Measurements from ENCODE around the gene SLC45A1.
"Not testable (repeated sequence)": the region's sequence is repeated elsewhere in the genome, so short reads cannot be mapped to it uniquely, and the experiment has no call there.

SLC45A1 gene

DNA sequence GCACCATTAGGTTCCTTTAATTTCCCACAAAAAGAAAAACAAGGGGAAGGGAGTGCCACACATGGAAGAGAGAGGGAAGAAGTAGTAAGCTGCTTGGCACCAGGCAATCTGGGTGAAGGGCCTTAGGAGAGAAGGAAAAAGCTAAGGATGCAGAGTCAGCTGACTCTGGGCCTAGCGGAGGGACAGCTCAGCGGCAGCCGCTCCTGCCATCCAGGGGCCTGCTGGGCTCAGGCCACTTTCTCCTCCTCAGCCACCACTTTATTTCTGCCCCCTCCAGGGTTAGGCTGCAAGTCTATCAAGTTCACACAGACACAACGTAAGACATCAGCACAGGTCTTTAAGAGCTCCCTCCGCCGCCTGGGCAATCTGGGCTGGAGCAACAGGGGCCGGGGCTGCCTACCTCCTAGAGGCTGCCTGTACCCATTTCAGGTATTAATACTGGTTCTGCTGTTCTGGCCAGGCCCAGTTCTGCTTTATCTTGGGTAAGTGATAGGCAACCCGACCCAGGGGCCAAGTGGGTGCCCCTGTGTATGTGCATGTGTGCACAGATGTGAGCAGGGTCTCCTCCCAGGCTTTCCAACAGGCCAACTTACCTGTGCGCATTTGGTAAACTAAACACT is 53.6 kb downstream of the SLC45A1 start:
- DNase-seq, result no peak

DNA sequence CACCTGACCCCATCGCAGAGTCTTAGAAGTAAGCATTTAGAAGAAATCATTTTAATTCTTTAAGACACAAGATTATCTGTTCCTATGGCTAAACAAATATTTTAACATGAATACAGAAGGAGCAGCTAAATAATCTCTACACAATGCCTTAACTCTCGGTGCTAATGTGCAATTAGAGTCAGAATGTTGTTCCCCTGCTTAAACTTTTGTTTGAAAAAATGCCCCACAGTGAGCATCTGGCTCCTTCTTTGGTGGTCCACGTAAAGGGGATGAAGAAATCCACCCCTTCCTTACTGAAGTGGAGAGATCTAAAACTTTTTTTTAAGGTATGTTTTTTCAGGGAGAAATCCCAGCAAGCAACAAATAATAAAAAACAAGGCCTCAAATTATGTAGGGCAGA is 55.2 kb downstream of the SLC45A1 start:
- DNase-seq, result no peak

DNA sequence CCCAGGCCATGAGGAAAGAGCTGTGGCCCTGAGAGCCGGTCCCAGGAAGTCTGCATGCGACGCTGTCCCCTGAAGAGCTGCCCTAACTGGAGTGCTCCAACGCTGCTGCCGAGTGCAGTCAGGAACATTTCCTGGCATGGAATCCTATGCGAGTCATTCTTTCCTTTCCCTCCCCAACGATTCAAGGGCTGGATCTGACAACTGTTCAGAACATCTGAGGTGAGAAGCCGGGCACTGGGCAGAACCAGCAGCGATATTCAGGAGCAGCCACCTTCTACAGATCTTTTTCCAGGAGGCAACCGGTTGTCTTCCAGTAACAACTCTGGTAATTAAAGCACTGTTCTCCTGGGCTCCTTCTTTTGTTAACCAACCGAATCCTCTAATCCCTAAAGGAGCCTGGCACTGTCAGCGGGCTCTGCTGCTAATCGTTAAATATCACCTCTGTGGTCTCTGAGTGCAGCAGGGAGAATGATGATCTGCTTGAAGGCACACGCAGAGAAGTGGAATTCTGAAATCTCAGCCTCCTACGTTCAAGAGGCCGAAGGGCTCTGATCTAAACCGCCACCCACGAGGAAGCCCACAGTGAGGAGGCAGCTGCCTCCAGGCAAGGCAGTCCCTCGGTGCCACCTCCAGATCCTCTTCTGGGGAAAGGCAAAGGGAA is 55.8 kb downstream of the SLC45A1 start:
- peak; percentile 99 for DNase-seq

DNA sequence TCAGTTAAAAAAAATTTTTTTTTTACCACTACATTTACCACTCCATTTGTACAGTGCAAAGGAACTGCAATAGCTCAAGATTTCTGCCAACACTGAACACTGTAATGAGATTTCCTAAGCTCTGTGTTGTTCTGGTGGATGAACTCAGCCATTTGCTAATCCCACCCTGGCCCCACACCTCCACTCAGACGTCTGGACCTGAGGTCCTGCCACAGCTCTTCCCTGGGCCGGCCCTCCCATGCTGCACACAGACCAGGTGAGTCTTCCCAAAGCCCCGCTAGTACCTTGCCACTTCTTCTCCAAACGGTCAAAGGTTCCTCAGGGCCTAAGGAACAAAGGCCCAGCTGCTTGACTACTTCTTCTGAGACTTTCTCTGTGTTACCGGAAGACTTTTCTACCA is 56.4 kb downstream of the SLC45A1 start:
- no peak for DNase-seq

DNA sequence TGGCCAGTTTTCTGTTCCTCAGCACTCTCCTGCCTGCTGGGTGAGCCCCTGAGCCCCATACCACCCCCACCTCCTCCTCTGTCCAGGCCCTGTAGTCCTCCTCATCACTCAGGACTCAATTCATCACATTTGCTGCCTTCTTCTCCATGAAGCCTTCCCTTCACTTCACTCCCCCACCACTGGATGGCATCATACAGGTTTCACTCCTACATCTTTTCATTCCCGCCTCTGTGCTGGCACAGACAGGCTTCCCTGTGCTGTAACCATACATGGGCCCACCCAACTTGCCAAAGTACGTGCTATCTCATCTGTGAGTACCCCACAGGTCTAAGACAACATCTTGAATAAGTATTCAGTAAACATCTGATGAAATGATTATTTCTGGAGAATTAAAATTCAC is 56.9 kb downstream of the SLC45A1 start:
- peak; percentile 7 for DNase-seq

DNA sequence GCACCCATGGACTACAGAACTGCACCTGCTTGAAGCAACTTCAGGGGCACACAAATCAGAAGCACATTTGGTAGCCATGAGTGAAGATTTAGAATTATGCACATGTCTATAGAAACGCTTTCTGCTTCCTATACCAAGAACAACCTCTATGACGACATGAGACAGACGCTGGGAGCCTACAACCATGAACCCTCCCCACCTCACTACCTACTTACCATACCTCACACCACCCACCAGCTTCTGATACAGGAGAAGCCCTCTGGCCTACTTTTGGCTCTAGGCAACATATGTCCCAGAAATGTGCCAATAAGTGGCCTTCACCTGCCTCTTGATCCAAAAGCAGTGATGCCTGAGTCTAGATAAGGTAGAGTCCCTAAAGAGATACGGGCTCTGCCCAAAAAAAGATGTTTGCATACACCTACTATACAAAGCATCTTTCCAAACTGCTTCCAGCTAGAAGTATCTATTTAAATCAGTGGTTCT is 58.5 kb downstream of the SLC45A1 start:
- no peak for DNase-seq

DNA sequence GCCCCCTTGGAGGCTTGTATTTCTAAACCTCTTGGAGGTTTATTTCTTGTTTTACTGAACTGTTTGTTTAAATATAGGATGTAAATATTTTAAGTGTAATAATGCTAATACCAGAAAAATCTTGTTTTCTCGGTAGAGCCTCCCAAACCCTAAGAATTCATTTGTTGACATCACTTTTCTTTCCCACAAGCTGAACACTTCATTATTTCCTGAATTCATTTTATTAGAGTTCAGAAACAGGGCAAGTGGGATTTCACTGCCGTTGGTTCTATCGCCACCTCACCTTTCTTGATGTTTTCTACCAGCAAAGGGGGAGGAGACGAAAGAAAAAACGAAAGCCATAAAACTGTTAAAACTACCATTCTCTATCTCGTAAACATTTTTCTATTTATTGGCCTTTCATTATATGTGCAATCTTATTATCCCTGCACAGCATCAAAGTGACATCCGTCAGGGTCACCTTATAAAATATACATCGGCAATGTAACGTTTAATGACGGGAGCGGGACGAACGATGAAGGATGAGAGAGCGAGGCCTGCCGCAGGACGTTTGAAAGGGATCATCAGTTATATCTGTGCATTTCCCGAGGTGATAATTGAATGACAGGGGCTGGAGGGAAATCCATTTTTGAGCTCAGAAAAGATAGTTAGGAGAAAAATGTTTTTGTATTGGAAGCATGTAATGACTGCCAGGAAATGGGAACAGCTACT is 59.5 kb downstream of the SLC45A1 start:
- DNase-seq, result no peak

DNA sequence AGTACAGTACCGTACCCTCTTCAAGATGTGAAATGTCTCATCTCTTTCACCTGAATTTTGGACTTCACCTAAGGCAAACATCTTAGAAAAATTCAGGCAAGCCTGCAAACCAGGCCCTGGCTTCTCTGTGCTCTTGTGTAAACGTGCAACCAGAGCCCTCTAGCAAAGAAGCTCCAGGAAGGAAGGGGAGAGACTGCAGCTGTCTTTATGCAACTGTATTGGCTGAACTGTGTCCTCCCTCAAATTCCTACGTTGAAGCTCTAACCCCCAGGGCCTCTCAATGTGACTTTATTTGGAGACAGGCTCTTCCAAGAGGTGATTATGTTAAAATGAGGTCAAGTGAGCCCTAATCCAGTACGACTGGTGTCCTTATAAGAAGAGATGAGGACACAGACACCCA is 60.3 kb downstream of the SLC45A1 start:
- DNase-seq, result no peak

DNA sequence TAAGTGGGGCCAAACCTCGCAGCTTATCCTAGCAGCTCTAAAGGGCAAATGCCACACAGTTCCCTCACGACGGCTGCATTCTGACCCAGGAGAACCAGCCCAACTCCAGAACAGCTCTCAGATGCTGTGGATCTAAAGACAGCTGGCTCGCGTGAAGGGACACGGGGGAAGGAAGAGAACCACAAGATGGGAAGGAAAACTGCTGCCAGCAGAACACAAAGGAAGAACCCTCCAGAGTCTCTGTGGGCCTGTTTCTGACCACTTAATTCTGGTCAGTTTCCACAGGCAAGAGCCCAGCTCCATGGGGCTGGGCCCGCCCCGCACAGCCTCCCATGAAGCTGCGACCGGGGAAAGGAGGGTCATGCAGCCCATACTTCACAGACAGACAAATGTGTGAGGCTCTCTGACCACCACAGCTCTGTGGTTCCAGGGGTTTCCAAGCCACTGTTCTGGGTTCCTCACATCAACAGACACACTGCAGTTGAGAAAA is 61.1 kb downstream of the SLC45A1 start:
- DNase-seq, result no peak

DNA sequence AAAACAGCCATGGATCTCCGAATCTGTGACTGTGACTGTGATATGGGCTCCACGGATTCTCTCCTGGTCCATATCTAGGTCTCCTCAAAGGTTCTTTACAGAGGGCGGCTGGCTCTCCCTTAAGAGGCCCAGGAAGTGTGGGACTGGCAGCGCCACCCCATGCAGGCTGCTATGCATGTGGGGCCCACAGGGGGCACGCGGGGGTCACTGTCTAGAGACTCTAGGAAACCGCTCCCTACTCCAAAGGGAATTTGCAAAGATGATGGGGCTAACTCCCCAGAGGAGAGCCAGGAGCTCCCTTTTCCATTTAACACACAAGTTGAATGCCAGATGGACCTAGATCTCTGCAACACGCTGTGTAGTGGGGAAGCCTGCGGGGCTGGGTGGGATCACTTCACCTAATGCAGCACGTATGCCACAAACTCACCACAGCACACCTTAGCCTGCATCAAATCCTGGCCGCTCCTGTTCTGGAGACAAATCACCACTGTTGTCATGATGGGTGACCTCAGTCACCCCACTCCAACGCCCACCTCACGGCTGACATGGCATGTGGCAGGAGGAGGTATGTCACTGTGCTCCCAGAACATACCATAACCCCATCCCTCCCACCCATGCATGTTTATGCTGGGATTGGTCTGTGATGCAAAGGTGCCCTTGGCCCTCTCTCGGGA is 61.7 kb downstream of the SLC45A1 start:
- DNase-seq, result no peak

DNA sequence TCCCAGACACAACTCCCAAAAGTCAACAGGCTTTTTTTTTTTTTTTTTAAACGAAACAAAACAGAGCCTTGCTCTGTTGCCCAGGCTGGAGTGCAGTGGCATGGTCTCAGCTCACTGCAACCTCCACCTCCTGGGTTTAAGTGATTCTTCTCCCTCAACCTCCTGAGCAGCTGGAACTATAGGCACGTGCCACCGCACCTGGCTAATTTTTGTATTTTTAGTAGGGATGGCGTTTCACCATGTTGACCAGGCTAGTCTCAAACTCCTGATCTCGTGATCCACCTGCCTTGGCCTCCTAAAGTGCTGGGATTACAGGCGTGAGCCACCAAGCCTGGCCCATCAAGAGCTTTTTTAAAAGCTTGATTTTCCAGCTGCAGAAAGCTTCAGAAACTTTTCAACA is 62.4 kb downstream of the SLC45A1 start:
- DNase-seq, result not testable (repeated sequence)

DNA sequence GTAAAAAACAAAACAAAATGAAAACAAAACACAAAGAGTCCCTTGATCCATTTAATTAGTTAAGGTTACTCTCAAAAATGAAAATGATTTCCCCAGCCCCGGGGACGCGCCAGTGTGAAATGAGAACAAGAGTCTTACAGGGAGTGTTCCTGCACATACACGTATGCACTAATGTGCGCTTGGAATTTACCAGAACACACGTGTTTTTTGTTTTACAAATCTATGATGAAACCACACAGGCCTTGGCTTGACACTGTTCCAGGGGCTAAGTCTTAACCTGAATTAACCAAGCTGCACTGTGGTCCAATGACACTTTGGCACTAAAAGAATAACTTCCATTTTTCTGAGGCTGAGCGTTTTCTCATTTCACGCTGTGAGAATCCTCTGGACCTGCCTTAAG is 63.7 kb downstream of the SLC45A1 start:
- DNase-seq, result no peak

DNA sequence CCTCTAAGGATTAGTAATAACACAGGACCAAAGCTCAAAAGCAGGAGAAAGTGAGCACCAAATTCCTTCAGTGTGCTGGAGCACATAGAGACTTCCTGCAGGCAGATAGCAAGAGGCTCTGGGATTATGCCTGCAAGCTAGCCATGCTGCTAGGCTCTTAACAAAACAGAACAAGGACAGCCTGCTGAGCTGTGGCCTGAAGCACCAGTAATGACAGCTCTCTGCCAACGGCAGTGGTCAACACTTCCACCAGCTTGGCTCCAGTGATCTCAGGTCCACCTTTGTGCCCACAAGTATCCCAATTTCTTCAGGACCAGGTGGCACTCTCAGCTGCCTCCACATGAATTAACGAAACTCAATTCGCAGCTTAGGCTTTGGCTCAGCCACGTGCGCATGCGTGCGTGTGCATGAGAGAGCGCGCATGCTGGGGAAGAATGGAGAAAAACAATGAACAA is 64.2 kb downstream of the SLC45A1 start:
- DNase-seq, result peak; percentile 22

DNA sequence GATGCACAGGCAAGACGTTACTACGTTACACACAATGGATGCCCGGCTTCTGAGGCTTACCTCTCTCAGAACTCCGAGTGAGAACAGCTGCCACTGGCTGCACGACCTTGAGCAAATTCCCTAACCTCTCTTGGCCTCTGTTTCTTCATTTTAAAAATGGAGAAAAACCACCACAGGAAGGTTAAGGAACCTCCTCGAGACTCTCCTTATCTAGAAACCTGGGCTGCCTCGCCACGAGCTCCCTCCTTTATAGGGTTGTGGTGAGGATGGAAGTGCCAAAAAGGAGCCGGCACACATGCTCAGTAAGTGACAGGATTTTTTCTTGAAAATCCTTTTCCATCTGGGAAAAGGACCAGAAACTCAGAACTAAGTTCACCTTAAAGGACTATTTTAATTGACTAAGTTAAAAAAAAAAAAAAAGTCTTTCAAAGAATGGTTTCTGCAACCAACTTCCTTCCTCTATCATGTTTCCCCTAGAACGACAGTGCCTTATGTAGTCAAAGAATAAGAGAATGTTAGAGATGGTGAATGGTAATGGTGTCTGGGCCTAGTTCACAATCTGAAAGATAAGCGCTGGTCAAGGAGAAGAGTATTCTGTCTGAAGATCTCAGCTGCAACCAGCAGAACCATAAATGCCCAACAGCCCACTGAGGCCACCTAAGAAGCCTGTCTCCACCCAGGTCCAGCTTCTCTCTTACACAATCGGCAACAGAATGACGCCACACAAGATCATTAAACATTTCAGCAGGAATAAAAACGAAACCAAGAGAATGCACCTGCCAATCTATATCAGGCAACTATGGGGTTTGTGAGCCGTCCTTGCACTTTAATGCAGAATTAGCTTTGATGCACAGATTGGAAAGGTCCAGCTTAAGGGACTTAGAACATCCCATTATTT is 64.9 kb downstream of the SLC45A1 start:
- no peak for DNase-seq

DNA sequence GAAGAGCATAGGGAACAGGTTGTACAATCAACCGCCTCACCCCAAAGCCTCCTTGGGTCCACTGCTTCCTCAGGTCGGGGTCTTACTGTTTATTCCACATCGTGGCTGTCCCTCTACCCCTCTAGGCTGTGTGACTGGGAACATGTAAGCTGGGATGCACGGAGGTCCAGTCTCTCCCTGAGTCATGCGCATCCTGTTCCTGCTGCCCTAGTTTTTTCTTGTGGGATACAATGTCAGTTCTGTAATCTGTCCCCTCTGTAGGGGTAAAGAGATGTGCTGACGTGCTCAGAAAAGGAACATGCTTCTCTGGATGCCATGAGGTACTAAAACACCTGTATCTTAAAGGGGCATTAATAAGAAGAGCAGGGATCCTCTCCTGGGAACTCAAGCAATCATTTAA is 66.2 kb downstream of the SLC45A1 start:
- no peak for DNase-seq

DNA sequence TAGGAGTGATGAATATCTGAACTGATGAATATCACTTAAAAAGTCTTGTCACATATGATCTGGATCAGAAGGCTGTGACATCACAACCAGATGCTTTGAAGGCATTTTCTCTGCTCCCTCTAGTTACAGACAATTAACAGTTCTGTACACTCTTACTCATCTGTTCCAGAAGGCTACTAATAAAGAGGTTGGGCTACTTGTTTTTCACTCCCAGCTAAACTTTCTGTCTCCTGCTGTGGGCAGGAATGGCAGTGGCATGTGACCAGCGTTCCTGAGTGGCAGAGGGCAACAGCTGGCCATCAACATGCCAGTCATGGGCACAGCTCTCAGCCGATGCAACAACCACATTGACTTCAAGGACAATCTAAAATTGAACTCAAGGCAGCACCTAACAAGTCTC is 66.7 kb downstream of the SLC45A1 start:
- DNase-seq, result no peak

DNA sequence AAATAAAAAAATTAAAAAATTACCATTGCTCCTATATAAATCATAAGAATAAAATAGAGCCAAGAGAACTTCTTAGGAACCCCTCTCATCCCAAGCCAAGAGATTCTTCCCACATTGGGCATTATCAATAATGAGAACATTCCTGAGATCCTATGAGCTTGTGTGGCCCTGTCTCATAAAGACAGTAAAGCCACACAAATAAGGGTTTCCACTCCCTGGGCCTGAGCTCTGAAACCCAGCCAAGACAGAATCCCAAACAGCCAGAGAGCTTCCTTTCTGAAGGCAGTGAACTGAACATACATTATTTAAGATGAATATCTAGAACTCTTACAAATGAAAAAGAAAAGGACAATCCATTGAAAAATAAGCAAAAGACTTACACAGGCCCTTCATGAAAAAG is 68.3 kb downstream of the SLC45A1 start:
- no peak for DNase-seq

DNA sequence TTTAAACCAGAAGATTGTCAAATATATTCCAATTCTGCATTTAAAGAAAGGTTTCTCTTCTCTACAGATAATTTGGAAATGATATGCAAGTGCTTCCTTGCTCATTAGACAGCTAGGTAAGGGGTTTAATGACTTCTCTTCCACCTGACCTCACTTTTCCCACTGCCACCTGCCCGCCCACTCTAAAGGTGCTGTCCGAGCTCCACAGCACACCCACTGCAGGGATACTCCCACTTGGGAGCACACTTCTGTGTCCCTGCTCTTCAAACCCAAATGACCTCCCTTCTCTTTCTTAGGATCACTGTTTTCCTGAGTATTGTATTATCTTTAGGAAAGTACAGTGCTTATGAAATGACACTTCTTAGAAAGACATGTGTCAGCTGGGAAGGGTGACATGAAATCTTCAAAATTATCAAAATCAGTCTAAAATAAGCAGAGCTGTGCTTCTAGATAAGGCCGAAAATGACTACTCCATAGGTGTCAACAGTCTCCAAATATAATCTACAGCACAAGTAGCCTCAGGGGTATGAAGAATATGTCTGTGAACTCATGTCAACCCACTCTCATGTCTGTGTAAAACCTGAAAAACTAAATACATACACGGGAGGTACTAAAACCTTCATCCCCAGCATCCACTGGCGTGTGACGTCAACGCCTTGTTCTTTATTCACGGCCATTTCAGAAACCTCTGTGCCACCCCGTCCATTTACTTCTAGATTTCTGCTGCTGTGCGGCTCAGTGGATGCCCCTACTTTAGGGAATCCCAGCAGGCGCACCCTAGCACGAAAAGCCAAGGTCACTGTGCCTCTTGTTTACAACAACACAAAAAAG is 71.0 kb downstream of the SLC45A1 start:
- DNase-seq, result no peak

DNA sequence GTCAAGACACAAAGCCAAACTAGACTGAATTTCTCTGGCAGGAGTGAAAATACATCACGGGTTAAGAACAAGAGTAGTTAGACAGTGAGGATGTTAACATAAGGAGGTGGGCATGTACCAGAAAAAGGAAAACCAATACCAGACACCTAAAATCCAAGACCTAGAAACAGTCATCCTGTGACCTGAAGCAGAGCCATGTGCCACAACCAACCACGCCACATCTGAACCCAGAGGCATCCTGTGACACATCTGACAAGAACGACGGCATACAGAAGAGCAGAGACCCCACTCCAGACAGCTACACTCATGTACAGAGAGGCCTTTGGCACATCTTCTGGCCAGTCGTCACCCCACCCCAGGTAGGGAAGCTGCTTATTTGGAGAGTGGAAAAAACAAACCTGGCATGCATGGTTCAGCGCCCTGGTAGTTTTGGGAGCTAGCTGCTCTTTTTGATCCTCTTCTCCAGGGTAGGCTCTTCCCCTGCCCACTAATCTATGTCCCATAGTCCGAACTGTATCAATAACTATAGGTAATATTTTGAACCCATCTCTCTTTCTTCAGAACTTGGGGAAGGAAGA is 72.1 kb downstream of the SLC45A1 start:
- no peak for DNase-seq

DNA sequence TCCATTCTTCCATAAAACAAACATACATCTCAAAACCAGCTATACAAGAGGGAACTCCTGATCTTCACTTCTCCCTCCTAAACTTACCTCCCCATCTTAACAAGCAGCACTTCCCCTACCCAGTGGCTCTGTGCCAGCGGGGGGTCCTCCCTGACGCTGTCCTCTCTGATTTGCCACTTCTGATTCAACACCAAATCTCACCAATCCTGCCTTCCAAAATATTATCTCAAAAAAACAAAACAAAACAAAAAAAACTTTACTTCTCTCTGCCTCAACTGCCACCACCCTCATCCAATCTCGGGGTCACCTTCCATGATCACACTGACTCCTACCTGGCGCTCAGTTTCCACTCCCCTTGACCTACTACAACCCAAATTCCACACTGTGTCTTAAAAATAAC is 72.8 kb downstream of the SLC45A1 start:
- DNase-seq, result no peak

DNA sequence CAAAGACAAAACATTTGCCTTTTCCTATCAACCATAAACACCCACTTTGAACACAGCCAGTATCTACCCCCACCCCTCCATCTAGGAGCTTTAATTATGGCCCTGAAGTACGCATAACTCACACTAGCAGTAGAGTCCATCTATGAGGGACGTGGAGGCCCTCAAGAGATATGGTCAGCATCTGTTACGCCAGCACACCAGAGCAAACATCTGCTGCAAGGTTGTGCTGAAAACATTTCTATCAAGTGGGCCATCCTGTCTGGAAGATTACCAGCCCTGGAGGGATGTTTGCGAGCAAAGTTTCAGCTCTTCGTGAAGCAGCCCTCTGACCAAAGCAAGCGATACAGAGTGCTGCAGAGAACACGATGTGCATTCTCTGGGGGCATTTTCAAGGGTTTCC is 74.6 kb downstream of the SLC45A1 start:
- no peak for DNase-seq
